Stimulated activated CD8-positive, alpha-beta memory T cell treated with anti-CD3 and anti-CD28 coated beads, Interleukin-15, amount 100 ng/mL, for 1 hour (primary cell): ENCODE data around the gene LCMT1.
"Not testable (repeated sequence)": the region's sequence is repeated elsewhere in the genome, so short reads cannot be mapped to it uniquely, and the experiment has no call there.

Experiments
- DNase-seq: peaks from one replicate; pipeline ENCODE4 v3.0.0-alpha.2; 2020; ENCODE audit warnings: low read depth

Gene LCMT1

DNA sequence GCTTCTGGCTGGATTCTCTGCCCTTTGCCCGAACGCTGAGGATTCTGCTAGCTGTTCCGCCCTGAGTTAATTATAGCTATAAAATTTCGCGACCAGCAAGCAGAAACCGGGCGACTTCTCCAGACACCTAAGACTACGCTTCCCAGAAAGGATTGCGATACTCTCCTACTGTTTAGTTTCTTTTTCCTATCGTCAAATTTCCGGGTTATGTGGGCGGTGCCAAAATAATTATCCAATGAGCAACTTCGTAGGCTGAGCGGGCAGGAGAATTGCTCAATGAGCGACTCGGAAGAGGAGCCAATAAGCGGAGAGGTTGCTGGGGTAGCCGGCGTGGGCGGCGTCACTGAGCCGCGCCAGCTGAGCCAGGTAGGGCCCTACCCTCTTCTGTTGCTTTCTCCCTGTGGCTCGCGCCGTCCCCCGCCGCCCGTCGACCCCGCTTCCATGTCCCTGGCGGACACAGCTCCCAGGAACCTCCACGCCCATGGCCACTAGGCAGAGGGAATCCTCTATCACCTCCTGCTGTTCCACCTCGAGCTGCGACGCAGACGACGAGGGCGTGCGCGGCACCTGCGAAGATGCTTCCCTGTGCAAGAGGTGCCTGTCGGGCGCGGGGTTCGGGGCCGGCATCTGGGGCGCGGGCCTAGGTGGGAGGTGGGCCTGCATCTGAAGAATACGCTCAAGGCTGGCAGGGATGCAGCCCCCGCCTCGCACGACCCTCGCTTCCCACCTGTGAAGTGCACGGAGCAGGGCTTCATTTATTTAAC, at the start of gene LCMT1:
Gene LCMT1, plus strand, starts transcription at position 340 of the 764 bp plus-strand sequence. Its CDS starts 142 bp downstream, at position 482.
- DNase-seq = peak; percentile 79

DNA sequence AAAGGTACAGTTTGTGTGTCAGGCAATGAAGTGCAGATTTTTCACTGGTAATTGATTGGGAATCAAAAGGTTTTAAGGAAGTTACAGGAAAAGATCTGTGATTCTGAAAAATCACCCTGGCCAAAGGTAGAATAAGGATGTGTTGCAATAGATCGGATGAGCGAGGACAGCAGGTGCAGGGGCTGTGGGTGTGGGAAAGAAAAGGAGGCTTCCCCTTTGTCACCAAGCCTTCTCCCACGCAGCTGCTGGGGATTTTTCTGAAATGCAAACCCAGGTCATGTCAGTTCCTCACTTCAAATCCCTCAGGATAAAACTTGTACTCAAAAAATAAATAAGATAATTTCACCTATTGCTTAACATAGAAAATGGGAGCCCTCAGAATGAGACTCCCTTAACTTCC, 48.4 kb upstream of the LCMT1 start:
- DNase-seq = no peak

DNA sequence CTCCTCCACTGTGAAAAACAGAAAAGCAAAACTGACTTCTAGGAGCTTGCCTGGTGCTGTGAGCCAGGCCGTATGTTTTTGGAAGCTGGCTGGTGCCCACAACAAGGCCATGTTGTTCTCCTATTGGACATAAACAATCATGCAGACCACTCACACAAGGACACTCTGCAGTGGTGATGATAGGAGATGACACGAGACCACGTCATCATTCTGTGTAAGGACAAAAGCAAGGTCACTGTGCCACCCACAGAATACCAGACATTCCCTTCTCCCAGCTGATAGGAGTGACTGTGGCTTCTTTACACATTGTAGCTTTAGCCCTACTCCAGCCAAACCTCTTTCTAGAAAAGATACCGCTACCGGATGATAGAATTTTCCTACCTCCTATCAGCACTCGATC, 47.7 kb upstream of the LCMT1 start:
- no peak for DNase-seq

DNA sequence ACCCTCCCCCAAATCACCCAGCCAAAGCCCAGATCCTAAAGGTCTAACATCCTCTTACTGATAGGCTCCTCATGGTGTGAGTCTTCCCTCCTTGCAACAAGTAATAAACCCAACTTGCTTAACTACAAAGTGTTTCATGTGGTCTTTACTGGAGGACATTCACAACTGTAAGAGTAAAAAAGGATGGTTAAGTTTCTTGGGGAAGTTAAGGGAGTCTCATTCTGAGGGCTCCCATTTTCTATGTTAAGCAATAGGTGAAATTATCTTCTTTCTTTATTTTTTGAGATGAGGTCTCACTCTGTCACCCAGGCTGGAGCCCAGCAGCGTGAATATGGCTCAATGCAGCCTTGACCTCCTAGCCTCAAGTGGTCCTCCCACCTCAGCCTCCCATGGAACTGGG, 47.3 kb upstream of the LCMT1 start:
- DNase-seq = not testable (repeated sequence)

DNA sequence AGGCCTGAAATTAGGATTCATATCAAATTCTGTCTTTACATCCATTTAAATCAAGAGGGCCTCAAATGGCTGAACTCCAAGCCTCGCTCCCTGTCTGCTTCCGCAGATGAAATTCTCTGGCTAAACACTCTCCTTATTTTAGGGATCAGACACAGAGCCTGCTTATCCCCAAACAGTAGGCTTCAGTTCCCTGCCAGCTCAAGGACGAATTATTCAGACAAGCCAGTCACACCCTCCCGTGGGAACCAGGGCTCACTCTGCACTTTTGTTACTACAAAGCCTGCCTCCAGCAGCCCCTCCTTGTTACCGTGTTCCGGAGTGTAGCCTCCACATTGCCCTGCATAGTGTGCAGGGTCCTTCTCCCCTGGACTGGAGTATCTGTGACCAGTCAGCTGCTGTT, 46.6 kb upstream of the LCMT1 start:
- no peak for DNase-seq

DNA sequence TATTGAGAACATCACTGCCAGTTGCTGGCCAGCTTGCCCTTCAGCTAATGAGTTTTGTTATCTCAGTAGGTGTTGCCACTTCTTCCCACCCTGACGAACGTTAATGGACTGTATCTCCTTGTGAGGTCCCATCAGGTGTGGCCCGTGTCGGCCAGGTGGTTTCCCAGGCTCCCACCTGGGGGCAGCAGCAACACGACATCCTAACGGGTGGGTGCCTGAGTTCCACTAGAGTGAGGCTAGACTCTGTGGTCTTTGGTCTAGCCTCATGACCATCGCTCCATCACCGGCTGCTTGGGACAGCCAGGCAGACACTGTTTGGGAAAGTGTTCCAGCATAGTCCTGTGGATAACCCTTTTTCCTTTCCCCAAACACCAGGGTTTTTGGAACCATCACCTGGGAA, 45.6 kb upstream of the LCMT1 start:
- DNase-seq = no peak

DNA sequence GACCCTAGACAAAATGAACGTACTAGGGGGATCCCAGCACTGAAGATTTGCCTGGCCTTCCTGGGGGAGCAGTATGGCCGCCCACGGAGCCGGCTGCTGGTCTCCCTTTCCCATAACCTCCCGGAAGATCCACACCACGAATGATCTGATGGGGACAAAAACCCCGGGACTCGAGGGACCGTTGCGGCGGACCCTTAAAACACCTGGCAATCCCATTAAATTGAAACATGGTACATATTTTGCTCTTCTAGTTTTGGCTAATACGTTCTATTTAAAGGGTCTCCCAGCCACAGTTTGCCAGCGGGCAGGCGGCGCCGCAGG, 45.2 kb upstream of the LCMT1 start:
- DNase-seq = no peak

DNA sequence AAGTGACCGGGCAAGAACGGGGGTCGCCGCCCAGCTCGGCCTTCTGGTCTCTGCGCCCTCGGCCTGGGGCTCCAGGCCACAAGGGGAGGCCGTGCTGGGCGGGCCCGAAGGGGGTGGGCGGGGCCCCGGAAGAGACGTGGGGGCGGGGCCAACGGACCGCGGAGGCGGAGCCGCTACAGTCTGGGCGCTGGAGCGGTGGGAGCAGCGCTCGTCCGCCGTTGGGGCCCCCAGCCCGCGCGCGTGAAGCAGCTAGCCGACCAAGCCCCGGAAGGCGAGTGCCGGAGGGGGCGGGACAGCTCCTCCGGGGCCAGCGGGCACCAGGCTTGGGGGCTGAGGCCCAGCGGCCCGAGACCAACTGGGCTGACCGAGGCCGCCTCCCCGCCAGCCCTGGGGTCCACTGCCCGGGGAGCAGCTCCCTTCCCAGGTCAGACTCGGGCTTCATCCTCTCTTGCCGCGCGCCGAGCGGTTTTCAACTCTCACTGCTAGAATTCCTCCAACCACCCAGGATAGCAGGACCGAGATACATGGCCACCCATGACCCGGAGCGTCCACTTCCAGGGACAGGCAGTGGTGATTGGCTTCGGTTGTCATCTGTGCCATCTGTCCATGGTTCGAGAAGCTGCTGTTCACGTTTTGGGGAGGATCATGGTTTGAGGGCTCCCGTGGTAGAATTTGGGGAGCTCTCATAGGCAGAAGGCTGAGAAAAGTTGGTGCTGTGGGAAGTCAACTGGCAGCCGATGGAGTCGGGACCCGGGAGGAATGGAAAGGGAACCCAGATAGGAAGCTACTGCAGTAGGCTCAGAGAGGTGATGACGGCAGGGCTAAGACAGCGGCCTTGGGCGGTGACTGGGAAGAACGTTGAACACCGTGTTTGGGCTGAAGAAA, 44.6 kb upstream of the LCMT1 start:
- peak; percentile 71 for DNase-seq

DNA sequence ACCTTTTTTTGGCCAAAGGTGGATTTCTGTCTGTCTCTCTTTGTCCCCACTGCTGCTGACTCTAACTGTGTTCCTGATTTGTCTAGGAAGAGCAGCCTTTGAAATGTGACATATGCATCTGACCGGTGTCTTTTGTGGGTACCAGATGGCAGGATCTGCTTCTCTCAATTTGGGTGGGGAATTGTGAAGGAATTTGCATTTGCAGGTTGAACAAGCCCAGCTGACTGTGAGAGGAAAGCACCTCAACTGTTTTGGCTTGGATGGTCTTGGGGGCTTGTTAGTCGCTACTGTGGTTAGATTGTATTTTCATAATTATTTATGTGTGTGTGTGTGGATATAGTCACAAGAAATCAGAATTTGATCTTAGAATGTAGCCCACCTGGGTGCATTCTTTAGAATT, 37.7 kb upstream of the LCMT1 start:
- no peak for DNase-seq

DNA sequence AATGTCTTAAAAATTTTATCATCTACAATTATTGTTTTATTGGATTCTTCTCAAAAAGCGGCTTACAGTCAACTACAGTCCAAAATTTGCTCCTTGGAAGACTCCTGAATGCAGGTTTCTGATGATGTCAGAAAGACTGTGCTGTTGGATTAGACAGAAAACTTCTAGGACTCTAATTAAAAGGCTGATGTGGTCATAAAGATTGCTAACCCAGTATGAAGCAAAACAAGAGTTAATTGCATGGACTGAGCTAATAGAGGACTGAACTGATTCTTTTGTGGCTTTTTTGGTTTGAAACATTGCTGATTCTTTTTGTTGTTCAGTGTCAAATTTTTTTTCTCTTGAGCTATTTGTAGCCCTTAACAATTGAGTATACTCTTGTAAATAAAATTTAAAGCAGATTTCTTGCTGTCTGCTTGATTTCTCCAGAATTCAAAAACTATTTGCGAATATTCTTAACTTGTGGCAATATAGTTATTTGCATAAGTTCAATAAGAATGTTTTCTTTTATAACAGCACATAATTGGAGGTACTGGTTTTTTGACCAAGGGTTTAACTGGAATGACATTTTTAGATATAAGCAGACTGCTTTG, 33.1 kb upstream of the LCMT1 start:
- no peak for DNase-seq

DNA sequence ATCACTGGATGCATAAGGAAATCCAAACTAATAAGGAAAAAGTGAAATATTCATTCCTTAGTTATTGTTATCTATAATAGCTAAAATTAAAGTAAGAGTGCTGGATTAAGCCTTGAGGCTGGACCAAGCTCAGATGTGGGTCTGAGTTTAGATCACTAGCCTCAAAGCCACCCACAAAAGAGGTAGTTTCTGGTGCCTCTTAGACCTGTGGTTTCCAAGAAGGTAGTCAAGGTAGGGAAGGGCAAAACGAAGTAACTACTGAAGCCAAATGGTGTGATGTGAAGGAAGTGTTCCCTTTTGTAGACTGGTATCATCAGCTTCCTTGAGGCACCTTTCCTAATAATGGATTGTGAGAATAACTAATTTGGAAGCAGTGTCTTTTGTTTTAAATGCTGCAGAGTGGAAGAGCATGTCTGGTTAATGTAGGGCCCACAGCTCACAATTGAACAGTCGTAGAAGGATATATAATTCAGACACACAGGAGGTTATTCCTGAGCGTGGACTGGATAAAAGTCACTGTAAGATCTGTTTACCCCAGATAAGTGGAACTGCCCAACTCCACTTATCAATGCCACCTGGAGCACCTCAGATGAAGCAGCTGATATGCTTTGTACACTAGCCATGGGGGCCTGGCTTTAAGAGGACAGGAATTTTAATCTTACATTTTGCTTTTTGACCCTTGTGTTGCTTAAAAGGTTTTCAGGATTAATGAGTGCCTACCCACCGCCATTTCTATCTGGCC, 31.7 kb upstream of the LCMT1 start:
- DNase-seq = no peak

DNA sequence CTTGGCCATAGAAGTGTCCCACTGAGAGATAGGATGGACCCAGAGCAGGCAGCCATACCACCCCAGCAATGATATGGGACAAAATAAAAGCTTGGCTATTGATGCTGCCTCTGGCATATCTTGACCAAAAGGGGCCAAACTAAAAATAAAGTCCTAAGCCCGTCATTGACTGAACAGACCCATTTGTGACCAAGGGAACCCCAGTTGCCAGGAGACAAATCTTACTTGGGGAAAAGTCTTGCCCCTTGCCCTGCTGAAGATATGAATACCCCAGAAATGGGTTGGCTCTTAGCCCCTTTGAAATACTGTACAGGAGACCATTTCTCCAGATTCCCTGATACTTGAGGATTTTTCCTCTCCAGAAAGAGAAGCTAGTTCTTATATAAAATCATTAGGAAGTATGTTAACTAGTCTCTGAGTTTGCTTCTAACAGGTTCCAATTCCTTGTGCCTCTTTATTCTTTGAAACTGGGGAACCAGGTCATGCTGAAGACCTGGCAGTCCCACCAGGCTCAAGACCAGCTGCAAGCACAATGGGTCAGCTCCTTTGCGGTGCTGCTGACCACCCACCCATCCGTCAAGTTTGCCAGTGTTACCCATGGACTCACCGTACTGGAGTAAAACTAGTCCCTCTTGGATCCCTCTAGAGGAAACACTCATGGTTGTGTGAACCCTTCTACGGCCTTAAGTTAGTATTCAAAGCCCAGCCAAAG, 31.0 kb upstream of the LCMT1 start:
- DNase-seq = no peak

DNA sequence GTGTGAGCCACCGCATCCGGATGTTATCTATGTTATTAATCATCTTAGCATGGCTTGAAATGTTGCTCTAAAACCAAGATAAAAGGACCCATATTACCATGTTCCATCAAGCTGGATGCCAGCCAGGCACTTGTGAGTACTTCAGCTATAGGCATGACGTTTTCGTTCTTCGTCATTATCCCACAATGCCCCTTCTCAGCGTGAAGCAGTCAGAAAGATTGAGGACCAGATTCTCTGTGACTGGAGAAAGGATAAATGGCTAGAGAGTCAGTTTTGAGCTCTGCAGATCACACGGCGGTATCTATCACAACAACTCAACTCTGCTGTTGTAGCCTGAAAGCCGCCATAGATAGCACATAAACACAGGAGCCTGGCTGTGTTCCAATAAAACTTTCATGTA, 29.8 kb upstream of the LCMT1 start:
- no peak for DNase-seq

DNA sequence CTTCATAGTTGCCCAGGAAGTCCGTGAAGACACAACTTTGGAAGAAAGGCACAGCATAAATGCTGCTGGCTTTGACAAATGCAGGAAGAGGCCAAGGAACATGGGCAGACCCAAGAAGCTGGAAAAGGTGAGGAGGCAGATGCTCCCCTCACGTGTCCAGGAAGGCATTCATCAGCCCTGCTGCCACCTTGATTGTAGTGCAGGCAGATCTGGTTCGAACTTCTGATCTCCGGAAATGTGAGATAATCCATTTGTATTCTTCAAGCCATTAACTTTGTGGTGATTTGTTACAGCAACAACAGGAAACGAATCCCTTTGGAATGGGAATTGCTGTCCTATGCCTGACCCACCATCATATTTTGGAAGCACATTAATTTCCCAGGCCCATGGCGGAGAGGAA, 28.5 kb upstream of the LCMT1 start:
- no peak for DNase-seq

DNA sequence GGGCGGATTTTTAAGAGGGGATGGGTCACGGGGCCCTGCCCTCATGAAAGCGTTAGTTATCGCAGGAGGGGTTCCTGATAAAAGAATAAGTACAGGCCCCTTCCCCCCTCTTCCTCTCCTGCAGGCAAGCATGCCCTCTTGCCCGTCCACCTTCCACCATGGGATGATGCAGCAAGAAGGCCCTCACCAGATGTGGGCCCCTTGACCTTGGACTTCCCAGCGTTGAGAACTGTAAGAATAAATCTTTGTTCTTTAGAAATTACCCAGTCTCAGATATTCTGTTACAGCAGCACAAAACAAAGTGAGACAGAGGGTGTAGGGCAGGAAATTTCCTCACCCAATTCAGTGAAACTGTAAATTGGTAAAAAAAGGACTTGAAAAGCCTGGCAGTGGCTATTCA, 27.8 kb upstream of the LCMT1 start:
- no peak for DNase-seq

DNA sequence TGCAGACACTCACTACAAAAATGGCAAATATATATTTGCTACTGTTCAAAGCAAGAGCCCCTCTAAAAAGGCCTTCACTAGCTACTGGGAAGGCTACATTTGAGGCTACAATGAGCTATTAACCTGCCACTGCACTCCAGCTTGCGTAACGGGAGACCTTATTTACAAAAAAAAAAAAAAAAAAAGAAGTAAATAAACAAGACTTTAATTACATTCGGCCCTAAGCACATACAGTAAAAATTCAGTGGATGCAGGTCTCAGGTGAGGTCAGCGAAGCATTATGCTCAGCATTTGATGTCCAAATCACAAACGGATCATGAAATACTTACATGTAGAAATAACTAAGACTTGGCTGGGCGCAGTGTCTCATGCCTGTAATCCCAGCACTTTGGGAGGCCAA, 26.7 kb upstream of the LCMT1 start:
- DNase-seq = no peak

DNA sequence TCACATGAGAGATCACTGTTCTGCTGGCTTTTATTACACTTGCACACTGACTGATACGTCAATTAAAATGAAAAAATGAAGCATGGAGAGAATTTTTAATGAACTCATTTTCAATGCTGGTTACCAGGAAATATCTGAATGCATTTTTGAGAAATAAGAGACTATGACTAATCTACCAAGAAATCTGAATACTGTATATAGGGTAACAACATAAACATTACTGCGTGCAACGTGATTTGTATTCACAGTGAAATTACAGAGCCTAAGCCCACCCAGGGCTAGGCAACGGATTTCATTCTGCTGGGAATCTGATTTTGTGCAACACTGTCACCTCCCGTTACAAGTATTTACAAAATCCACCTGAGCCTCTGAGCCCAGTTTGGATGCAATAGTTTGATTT, 23.8 kb upstream of the LCMT1 start:
- DNase-seq = no peak

DNA sequence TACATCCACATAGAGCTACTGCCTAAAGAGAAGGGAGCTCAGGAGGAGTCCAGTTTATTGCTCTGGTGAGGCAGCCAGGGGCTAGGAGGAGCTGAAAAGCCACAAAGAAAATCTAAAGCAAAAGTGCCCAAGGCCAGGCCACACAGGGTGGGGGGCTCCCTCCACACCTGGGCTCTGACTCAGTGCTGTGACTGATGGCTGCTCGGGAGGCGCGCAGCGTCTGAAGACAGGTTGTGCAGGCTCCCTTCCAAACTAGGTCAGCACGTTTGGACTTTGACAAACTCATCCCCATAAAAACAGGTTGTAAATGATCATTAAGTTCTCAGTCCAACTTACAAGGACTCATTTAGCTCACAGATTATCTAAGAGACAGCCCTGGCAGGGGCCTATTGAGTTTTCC, 22.2 kb upstream of the LCMT1 start:
- no peak for DNase-seq

DNA sequence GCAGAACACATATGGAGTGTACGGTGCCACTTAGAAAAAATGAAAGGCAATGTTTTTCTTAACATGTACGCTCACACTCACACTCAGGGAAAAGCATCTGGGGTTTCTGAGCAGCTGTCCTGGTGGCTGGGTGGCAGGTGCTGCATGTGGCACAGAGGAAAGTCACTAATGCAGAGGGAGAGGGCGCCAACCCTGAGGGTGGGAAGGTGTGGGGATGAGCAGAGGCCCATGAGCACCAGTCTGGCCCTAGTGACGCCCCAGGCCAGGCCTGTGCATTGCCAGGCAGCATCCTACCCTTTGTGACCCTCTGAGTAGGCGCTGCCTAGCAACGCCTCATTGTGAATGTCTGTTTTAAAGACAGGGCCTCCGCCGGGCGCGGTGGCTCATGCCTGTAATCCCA, 19.1 kb upstream of the LCMT1 start:
- DNase-seq = no peak

DNA sequence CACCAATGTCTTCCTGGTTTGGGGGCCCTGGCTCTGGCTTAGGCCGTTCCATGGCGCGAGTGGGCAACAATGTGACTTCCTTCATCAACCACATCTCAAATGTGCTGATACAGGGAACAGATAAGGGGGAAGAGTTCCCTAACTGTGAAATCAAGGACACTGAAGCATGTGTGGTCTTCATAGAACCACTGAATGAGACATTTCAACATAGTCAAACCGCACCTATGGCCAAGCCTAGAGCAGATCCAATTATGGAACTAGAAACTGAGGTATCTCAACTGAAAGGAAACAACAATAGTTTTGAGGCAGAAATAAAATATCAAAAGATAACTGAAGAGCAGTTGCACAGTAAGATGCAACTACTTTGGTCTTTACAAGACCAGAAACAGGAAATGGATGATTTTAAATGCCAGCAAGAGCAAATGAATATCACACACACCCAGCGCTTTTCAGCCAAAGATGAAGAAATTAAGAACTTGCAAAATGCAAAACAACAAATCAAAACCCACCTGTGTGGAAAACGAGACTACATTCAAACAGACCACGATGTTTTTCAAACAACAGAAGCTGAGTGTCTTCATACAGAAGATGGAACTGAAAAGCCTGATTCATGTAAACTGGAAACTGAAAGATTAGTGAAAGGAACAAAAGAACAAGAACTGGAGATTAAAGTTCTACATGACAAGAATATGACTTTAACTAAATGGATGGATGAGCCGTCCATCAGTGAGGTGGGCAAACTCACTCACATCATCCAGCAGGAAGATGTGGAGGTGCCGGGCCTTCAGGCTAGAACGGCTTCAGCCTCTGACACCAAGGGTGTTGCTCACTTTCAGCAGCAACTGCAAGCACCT, 18.1 kb upstream of the LCMT1 start:
- DNase-seq = no peak

DNA sequence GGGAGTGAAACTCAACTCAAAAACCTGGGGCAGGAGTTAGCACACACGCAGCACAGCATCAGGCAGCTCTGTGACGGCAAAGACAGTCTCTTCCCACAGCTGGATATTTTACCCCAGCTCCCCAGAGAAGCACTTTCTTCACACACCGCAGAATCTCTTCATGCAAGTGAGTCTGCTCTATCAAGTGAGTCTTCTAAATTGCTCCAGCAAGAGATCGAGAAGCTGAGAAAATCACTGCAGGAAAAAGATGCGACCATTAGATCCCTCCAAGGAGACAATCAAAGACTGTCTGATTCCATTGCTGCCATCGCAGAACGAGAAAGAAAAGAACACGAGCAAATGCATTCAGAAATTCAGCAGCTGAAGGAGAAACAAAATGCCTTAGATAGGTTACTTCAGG, 16.9 kb upstream of the LCMT1 start:
- no peak for DNase-seq
